RWPE2 (cell line): ENCODE data around the gene ANKS1B.

Experiments
- ATAC-seq: fragments of 200-7000 bp; cut with Tn5 transposase; 3 replicates; pipeline ENCODE4 v1.9.1; 2021; ENCODE audit warnings: low read depth
- DNase-seq: peaks from one replicate; pipeline ENCODE4 v3.0.0-alpha.2; 2020; ENCODE audit warnings: low spot score
- H3K27ac ChIP-seq: fragments of 450-650 bp; 2 replicates; pipeline ENCODE4 v1.5.1; 2017; ENCODE audit warnings: mild to moderate bottlenecking; ENCODE audit not compliant: poor library complexity, severe bottlenecking
- H3K27me3 ChIP-seq: fragments of 250-450 bp; sonication (Bioruptor Pico); 2 replicates; pipeline ENCODE4 v1.5.1; 2021; ENCODE audit warnings: mild to moderate bottlenecking, moderate library complexity; ENCODE audit not compliant: insufficient read depth, poor library complexity, severe bottlenecking
- H3K36me3 ChIP-seq: fragments of 250-450 bp; sonication (Bioruptor Pico); 2 replicates; pipeline ENCODE4 v1.5.1; 2020; ENCODE audit warnings: low read depth, mild to moderate bottlenecking, moderate library complexity
- H3K4me1 ChIP-seq: fragments of 250-450 bp; sonication (Bioruptor Pico); 2 replicates; pipeline ENCODE4 v1.5.1; 2021; ENCODE audit warnings: mild to moderate bottlenecking, moderate library complexity; ENCODE audit not compliant: insufficient read depth, poor library complexity, severe bottlenecking
- H3K4me3 ChIP-seq: fragments of 250-450 bp; sonication (Bioruptor Pico); 2 replicates; pipeline ENCODE4 v1.5.1; 2021; ENCODE audit warnings: mild to moderate bottlenecking, moderate library complexity; ENCODE audit not compliant: severe bottlenecking
- H3K9me3 ChIP-seq: fragments of 250-450 bp; sonication (Bioruptor Pico); 2 replicates; pipeline ENCODE4 v1.5.1; 2021; ENCODE audit warnings: mild to moderate bottlenecking, moderate library complexity; ENCODE audit not compliant: severe bottlenecking
- CTCF ChIP-seq: fragments of 450-650 bp; IDR thresholded peaks from one replicate; pipeline ENCODE4 v1.5.1; 2017; ENCODE audit warnings: mild to moderate bottlenecking, moderate library complexity; ENCODE audit not compliant: poor library complexity, severe bottlenecking

Gene ANKS1B

GRCh38 chr12:99917711-99918402, 66.9 kb downstream of the ANKS1B start:
- DNase-seq (no peak), ATAC-seq (no peak)
- Histone ChIP-seq H3K4me1 (no peaks in the 10 kb centered on the region), H3K4me3 (no peak overlapping the region), H3K27me3 (no peaks in the 10 kb centered on the region), H3K9me3 (peaks cover 2% of the 10 kb centered on the region), H3K36me3 (no peaks in the 10 kb centered on the region), H3K27ac (no peak overlapping the region)
- no peak for TF ChIP-seq CTCF

GRCh38 chr12:99916555-99916954, 68.2 kb downstream of the ANKS1B start:
- DNase-seq (no peak), ATAC-seq (no peak)
- H3K4me3 ChIP-seq, result no peak overlapping the region
- no peak overlapping the region for H3K27ac ChIP-seq
- H3K27me3 ChIP-seq, result no peaks in the 10 kb centered on the region
- H3K9me3 ChIP-seq, result peaks cover 2% of the 10 kb centered on the region
- H3K4me1 ChIP-seq, result no peaks in the 10 kb centered on the region
- TF ChIP-seq CTCF, result no peak
- no peaks in the 10 kb centered on the region for H3K36me3 ChIP-seq

GRCh38 chr12:99915251-99916082, 69.3 kb downstream of the ANKS1B start:
- ATAC-seq (peak; percentile 37; the same call in 1 of the 3 replicates), DNase-seq (no peak)
- Histone ChIP-seq H3K4me1 (no peaks in the 10 kb centered on the region), H3K9me3 (peaks cover 2% of the 10 kb centered on the region), H3K4me3 (no peak overlapping the region), H3K27ac (no peak overlapping the region), H3K36me3 (no peaks in the 10 kb centered on the region), H3K27me3 (no peaks in the 10 kb centered on the region)
- no peak for TF ChIP-seq CTCF

- H3K27me3 ChIP-seq, result no peaks in the 10 kb centered on the region
- ATAC-seq (no peak), DNase-seq (no peak)
- H3K36me3 ChIP-seq, result no peaks in the 10 kb centered on the region
- no peak overlapping the region for H3K4me3 ChIP-seq
- H3K27ac ChIP-seq, result no peak overlapping the region
- TF ChIP-seq CTCF, result no peak
- H3K9me3 ChIP-seq, result peaks cover 2% of the 10 kb centered on the region
- no peaks in the 10 kb centered on the region for H3K4me1 ChIP-seq
These were observed 70.5 kb downstream of the ANKS1B start for GRCh38 chr12:99914206-99914605.
